Glomerular endothelial cell (primary cell): ENCODE measurements around the gene FOXO6. TPM values are rescaled to one million over a fixed set of nuclear protein-coding genes. Genes with fewer than 3 reads are reported as not detected.
A peak's percentile ranks its signal among the peaks of the same experiment; 100 is the strongest.

Source experiments
- DNase-seq: peaks from one replicate; pipeline ENCODE4 v3.0.0-alpha.2; 2011; ENCODE audit warnings: low read depth, low spot score; ENCODE audit errors: extremely low read depth
- total RNA-seq: library from RNA; depleted of rRNA; stranded (reverse); fragments of >200 nt; gene quantifications from 2 replicates; pipeline ENCODE4 v1.2.3, GENCODE V29; 2015

Gene FOXO6
- total RNA-seq, 1 donor from 2014 or later, result not detected

DNA sequence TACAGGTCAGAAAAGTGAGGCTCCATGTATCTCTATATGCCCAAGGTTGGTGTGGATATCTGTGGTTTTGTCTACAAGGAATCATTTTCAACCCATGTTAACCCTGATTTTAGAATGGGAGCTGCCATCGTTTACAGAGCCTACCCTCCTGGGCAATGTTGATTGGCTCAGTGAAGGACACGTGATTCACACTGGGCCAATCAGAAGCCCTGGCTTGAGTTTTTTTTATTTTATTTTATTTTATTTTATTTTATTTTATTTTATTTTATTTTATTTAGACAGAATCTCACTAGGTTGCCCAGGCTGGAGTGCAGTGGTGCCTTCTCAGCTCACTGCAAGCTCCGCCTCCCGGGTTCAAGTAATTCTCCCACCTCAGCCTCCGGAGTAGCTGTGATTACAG is 35.8 kb downstream of the FOXO6 start:
- no peak for DNase-seq

DNA sequence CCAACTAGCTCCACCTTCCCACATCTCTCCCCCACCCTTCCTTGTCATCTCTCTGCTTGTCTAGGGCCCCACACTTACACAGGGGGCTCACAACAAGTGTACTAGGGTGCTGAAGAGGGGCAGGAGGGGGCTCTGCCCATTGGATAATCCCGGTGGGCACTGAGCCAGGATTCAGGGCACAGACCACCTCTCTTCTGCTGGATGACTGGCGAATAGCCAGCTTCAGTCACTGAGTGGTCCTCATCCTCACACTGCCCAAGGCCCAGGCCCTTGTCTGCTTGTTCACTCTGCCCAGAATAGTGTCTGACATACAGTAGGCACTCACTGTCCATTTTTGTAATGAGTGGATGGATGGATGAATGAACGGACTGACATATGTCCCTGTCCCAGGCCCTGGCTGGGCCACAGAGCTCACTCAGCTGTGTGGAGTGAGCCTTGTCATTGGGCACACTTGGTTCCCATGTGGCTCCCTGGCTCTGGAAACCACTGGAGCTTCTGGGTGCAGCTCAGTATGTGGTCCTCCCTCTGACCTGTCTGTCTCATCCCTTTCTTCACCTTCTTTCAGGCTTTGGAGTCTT is 36.6 kb downstream of the FOXO6 start:
- no peak for DNase-seq

DNA sequence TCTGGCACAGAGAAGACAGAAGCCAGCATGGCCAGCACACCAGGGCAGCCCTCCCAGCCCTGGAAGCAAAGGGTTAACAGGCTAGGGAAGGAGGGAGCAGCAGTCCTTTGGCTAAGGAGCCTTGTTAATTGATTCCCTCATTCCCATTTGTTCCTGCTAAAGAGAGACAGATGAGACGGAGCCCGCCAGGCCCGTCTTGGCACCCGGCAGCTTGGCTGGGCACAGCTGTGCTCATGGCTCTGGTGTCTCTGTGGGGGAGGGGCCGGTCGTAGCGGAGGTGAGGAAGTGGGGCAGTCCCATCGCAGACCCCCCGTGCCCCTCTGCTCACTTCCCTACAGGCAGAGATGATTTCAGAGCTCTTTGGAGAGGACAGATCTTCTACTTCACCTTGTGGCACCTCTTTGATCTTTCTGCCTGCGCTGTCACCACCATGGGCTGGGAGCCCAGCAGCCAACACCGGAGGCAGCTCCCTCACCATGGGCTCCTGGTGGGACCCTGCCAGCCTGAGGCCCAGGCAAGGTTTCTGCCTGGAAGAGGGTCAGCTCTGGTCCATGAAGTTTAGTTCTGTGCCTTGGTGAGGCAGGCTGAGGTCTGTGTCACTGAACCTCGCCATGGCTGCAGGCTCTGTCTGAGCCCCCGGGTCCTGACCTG is 38.0 kb downstream of the FOXO6 start:
- no peak for DNase-seq

DNA sequence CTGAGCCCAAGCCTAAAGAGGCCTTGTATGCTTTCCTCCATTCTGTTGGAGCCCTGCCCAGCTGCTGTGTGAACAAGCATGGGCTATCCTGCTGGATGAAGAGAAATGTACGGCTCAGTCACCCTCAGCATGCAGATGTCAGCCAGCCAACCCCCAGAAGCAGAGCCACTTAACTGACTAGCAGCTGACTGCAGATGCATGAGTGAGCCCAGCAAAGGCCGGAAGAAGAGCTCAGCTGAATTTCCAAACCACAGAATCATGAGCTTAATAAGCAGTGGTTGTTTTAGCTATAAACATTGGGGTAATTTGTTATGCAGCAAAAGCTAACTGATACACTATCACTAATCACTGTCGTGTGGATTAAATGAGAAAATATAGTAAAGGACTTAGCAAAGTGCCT is 39.0 kb downstream of the FOXO6 start:
- DNase-seq, result no peak

GRCh38 chr1:41401899-41402298 is 40.7 kb downstream of the FOXO6 start:
- DNase-seq, result no peak

DNA sequence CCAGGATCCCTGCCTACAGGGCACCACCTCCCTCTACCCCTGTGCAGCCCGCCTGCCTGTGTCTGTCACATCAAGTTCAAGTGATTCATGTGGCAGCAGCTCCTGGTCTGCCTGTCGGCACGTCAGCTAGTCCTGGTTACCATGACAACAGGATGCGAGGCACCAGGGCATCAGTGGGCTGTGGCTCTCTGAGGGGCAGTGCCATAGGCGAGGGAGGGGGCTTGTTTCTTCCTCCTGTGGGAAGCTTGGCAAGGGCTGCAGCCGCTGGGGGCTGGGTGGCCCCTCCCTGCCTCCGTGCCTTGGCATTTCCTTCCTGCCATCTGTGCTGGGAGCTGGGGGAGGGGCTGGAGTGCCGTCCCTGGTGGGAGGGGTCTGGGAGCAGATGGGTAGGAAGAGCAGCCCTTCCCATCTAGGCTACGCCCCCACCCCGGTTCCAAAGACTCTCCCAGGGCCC is 43.1 kb downstream of the FOXO6 start:
- no peak for DNase-seq

DNA sequence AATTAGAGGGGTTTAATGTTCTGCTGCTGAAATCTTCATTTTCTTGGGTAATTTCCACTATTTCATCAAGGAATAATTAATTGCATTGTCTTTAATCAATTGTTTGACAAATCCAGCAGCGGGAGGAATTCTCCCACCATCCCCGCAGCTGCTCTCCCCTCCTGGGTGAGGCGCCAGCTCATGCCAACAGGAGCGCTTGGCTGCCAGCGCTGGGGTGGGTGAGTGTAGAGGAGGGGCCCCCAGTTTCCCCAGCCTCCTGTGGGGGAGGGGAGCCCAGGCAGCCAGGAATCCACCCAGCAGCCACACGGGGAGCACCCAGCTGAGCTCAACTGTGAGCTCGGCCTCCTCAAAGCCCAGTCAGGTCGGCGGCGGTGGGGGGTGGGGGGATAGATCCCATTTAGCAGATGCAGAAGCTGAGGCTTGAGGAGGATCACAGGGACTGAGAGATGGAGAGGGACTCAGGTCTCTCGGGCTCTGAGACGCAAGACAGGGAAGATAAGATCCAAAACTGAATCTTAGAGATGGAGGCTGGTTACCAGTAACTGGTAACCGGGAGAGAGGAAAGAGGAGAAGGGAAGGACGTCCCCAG is 46.5 kb downstream of the FOXO6 start:
- no peak for DNase-seq

DNA sequence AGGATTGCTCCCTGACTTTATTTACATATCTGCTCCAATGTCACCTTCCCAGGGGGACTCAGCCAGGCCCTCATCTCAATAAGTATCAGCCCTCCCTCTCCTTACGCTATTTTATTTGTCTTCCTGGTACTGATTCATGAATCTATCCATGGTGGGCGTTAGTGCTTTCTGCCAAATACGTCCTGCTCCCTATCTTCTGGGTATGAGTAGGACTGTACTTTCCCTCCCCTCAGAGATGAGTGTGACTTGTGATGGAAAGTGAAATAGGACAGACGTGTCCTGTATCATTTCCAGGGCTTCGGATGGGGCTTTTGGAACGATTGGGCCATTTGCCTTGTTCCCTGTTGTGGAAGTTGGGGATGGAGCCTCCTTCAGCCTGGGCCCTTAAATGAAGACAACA is 47.5 kb downstream of the FOXO6 start:
- DNase-seq, result no peak

- DNase-seq, result no peak
Measured at GRCh38 chr1:41409825-41410224, 48.6 kb downstream of the FOXO6 start.

GRCh38 chr1:41410462-41410861 is 49.2 kb downstream of the FOXO6 start:
- DNase-seq, result no peak

- no peak for DNase-seq
Measured at GRCh38 chr1:41411229-41411628, 50.0 kb downstream of the FOXO6 start.

GRCh38 chr1:41412748-41413147 is 51.5 kb downstream of the FOXO6 start:
- DNase-seq, result no peak

- DNase-seq, result no peak
Measured at GRCh38 chr1:41413748-41414281, 52.6 kb downstream of the FOXO6 start.

DNA sequence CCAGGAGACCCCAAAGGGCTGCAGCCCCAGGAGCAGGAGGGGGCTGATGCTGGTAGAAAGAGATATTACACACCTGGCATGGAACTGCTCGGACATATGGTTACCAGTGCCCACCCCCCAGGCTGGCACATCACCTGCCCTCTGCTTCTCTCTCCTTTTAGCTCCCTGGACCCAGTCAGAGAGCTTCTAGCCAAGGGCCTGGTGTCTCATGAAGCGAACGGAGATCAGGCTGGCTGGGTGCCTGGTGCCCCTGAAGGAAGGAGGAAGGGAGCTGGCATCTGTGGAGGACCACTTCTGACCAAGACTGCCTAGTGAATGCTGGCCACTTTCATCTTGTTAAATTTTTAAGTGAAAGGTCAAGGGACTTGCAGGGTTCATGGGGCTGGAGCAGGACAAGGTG is 53.1 kb downstream of the FOXO6 start:
- DNase-seq, result no peak

GRCh38 chr1:41414716-41415306 is 53.6 kb downstream of the FOXO6 start:
- DNase-seq, result no peak

DNA sequence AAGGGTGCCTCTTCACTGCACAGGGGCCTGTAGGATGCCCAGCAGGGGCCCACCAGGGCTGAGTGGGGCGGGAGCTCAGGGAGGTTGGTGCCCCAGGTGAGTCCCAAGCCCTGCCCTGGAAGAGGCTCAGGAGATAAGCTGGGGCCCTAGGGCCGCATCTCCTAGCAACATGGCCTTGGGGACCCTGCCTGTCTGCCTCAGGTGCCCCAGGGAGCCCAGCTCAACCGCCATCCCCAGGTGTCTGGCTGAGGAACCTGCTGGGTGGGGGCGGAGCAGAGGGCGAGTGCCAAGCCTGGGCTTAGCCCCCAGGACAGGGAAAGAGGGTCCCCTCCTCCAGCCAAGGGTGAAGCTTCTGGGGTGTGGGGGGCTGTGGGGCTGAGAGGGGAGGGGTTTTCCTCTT is 54.8 kb downstream of the FOXO6 start:
- no peak for DNase-seq

- DNase-seq, result peak; percentile 9
Measured at GRCh38 chr1:41416552-41417334, 55.5 kb downstream of the FOXO6 start.

- DNase-seq, result no peak
Measured at GRCh38 chr1:41417335-41417682, 56.1 kb downstream of the FOXO6 start.

DNA sequence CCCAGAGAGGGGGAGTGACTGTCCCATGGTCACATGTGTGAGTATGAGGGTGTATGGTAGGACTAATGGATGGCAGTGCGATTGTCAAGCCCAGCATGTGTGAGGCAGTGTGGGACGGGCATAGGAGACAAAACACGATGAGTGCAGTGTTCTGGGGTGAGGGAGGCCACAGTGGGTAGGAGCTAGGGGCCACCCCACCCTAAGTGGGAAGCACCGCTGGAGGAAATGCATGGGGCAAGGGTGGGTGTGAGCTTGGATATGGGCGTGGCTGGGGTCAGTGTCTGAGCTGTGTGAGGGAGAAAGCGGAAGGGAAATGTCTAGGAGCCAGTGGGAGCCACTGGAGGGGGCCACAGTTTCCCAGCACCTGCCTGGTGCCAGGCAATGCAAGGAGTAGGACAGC is 56.5 kb downstream of the FOXO6 start:
- no peak for DNase-seq

- DNase-seq, result peak; percentile 23
Measured at GRCh38 chr1:41418857-41419583, 57.8 kb downstream of the FOXO6 start.
